GM03348 (cell line): ENCODE measurements around the gene NEK2.
"Not testable (repeated sequence)": the region's sequence is repeated elsewhere in the genome, so short reads cannot be mapped to it uniquely, and the experiment has no call there.

Experiments used
- DNase-seq: peaks from one replicate; pipeline ENCODE4 v3.0.0; 2012; ENCODE audit warnings: low spot score

The NEK2 gene

GRCh38 chr1:211695135-211695816 is 19.9 kb upstream of the NEK2 start:
- no peak for DNase-seq

DNA sequence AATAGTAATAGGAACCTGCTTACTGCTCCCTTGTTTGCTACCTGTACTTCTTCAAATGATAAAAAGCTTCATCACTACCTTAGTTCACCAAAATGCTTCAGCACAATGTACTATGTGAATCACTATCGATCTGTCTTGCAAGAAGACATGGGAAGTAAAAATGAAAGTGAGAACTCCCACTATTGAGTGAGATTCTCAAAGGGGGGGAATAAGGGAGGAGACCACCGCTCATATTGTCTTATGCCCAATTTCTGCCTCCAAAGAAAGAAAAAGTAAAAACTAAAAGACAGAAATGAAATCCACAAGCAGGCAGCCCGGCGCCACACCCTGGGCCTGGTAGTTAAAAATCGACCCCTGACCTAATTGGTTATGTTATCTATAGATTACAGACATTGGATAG is 18.5 kb upstream of the NEK2 start:
- DNase-seq, result not testable (repeated sequence)

DNA sequence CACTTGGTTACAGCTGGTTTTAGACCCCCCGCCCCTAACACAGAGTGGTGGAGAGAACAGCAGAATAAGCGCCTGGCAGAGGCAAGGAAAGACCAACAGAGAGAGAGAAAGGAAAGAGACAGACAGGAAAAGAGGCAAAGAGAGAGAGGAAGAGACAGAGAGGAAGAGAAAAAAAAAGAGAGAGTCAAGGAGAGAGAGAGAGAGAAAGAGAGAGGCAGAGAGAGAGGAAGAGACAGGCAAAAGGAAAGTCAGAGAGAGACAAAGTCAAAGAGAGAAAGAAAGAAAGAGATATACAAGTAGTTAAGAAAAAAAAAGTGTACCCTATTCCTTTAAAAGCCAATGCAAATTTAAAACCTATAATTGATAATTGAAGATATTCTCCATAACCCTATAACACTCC is 13.0 kb upstream of the NEK2 start:
- no peak for DNase-seq

- no peak for DNase-seq
Observed at GRCh38 chr1:211687462-211688215, 12.2 kb upstream of the NEK2 start.

- DNase-seq, result no peak
Observed at GRCh38 chr1:211685823-211686222, 10.4 kb upstream of the NEK2 start.

- DNase-seq, result no peak
Observed at GRCh38 chr1:211684791-211685190, 9.4 kb upstream of the NEK2 start.

- DNase-seq, result no peak
Observed at GRCh38 chr1:211684331-211684730, 8.9 kb upstream of the NEK2 start.

GRCh38 chr1:211683396-211684297 is 8.2 kb upstream of the NEK2 start:
- DNase-seq, result no peak

DNA sequence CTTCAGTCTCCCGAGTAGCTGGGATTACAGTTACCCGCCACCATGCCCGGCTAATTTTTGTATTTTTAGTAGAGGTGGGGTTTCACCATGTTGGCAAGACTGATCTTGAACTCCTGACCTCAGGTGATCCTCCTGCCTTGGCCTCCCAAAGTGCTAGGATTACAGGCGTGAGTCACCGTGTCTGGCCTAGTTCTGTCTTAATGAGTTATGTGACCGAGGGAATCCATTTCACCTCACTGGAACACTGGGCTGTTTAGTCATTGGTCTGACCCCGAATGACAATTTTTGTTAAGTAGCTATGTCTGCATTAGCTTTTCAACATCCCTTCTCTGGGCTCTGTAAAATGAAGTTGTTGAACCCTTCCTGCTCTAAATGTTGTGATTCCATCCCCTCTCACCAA is 6.8 kb upstream of the NEK2 start:
- not testable (repeated sequence) for DNase-seq

GRCh38 chr1:211680752-211681327 is 5.4 kb upstream of the NEK2 start:
- DNase-seq, result peak; percentile 91

DNA sequence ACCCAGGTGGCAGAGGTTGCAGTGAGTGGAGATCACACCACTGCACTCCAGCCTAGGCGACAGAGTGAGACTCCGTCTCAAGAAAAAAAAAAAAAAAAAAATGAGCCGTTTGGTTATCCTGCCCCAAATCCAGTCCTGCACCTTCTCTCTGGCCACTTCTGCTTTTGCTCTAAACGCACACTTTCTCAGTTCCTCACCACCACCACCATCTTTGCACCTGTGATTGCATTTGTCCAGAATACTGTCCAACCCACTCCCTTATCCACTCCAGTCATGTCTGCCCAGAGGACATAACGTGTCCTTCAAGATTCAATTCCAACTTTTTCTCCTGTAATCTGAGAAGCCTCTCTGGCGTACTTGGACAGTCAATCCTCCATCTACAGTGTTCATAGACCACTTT is 2.2 kb upstream of the NEK2 start:
- DNase-seq, result no peak

GRCh38 chr1:211676761-211677160 is 1.3 kb upstream of the NEK2 start:
- DNase-seq, result no peak

- no peak for DNase-seq
Observed at GRCh38 chr1:211676106-211676583, 724 bp upstream of the NEK2 start.

GRCh38 chr1:211667065-211667617 is 8.3 kb downstream of the NEK2 start:
- DNase-seq, result no peak

DNA sequence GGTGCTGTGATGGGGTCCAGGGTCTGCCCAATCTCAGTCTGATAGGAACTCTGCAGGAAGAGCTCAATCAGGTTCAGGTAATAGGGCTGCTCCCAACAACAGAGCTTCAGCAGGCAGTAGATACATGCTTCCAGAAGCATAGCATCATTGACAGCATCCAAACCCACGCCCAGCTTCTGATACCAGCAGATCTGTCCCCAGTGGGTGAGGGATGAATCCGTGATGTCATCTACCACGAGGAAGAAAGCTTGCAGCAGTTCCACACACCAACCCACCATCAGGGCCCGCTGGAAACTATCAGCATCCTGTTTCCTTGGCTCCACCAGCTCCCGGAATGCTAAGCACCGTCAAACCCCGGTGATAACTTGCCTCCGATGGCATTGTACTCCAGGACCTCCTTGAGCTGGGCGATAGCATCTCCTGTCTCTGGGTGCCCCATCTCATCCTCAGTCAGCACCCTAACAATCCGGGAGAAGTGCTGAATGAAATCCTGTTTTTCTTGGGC is 14.7 kb downstream of the NEK2 start:
- DNase-seq, result no peak

GRCh38 chr1:211656728-211657127 is 18.7 kb downstream of the NEK2 start:
- no peak for DNase-seq

DNA sequence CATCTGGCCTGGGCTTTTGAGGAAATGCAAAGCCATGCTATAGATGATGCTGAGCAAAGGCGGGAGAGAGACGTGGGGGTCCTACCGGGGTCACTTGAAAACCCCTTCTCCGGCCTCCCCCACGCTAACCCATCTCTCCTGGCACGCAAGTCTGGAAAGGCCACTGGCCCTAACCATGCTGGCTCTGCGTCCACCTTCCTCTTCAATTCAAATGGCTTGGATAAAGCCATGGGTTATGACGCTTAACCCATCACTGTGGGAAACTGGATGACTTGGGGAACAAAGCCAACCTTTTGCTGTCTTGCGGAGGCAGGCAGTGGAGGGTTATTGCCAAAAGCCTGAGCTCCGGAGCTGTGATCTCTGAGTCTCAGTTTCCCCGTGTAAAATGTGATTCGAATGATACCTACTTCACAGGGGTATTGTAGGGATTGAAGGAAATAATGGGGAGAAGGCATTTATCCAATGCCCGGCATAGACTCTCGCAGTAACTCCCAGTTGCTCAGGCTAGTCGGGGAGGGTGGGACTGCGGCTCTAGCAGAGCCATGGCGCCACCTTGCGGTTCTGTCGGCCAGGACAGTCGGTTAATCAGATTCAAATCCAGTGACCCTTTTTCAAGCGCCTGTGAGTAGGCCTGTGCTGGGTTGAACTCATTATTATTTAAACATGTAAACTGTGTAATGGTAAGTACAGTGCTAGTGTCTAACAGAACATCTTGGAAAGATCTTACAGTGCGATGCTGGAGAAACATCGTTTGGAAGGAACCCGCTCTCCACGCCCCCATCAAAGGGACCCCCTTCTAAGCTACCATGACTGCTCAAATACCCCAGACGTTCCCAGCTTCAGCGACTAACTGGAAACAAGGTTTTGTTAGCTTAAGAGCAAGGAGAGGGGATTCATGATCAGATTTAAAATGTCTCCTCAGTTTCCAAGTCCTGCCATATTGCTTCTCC is 20.3 kb downstream of the NEK2 start:
- peak; percentile 93 for DNase-seq

GRCh38 chr1:211653959-211654496 is 21.4 kb downstream of the NEK2 start:
- DNase-seq, result peak; percentile 41

GRCh38 chr1:211653293-211653692 is 22.1 kb downstream of the NEK2 start:
- DNase-seq, result no peak

DNA sequence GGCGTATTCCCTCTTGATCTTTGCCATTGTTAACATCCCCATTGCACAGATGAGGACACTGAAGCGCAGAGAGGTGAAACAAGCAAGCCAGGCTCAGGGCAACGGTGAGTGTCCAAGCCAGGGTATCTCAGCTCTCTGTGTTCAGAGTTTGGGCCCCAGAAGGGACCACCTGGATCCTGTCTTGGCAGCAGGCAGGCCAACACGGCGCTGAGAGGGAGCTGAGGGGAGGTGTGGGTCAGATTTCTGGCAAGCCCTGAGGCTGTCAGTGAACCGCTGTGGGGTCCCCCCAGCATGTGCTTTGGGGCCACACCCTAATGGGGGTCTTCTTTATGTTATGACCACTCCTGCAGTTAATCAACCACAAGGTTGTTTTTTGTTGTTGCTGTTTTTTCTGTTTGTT is 23.1 kb downstream of the NEK2 start:
- DNase-seq, result no peak
